SK-N-SH (cell line): ENCODE results near the gene MED27. TPM values are rescaled to one million over a fixed set of nuclear protein-coding genes. Genes with fewer than 3 reads are reported as not detected.

Experiments
- CTCF ChIA-PET: fragments of 300-600, 350-600 bp; formaldehyde crosslinking; extraction: SDS; loops from one replicate; lab custom pipeline; 2021; lab: Yijun Ruan, JAX
- POLR2A ChIA-PET: fragments of 350-600 bp; sonication (Branson Sonifier 250); formaldehyde crosslinking; extraction: SDS; loops from one replicate; lab custom pipeline; 2020; ENCODE audit warnings: antibody characterized with exemption, inconsistent platforms; lab: Yijun Ruan, JAX
- DNase-seq: peaks from one replicate; pipeline ENCODE4 v3.0.0; 2012
- H2AFZ ChIP-seq: fragments of 200-600 bp; sonication (generic); 2 replicates; pipeline ENCODE4 v1.8.1; 2016; ENCODE audit warnings: antibody characterized with exemption, mild to moderate bottlenecking, low read depth
- H3F3A ChIP-seq: fragments of 200-600 bp; sonication (generic); replicated peaks from 2 replicates; pipeline ENCODE3; 2016; ENCODE audit warnings: antibody characterized with exemption, mild to moderate bottlenecking; ENCODE audit not compliant: insufficient read depth
- H3K27ac ChIP-seq, 2 experiments: fragments of 200-500 bp in 1 of 2; fragments of 200-600 bp in 1 of 2; sonication (Bioruptor generic) in 1 of 2; sonication (generic), shearing (Covaris generic) in 1 of 2; 2 replicates each; pipeline versions ENCODE4 v1.5.1 to v1.6.1; 2014 to 2016; ENCODE audit warnings: low read depth in 2 of 2, inconsistent platforms in 1 of 2, low read length in 1 of 2, mild to moderate bottlenecking in 1 of 2, mixed read lengths in 1 of 2
- H3K27me3 ChIP-seq: fragments of 200-600 bp; sonication (generic), shearing (Covaris generic); 2 replicates; pipeline ENCODE4 v1.6.1; 2016; ENCODE audit warnings: mixed run types; ENCODE audit not compliant: insufficient read depth
- H3K36me3 ChIP-seq, 2 experiments: fragments of 200-500 bp in 1 of 2; fragments of 200-600 bp in 1 of 2; sonication (Bioruptor generic) in 1 of 2; sonication (generic) in 1 of 2; replicated peaks in 1 of 2; 2 replicates each; pipeline versions ENCODE3 to v1.5.1; 2014 to 2016; ENCODE audit warnings: low read length in 1 of 2, mild to moderate bottlenecking in 1 of 2; ENCODE audit not compliant: insufficient read depth in 2 of 2, control insufficient read depth in 1 of 2
- H3K4me1 ChIP-seq, 2 experiments: fragments of 200-500 bp in 1 of 2; fragments of 200-600 bp in 1 of 2; sonication (Bioruptor generic) in 1 of 2; sonication (generic), shearing (Covaris generic) in 1 of 2; 2 replicates each; pipeline versions ENCODE4 v1.5.1 to v1.6.1; 2014 to 2016; ENCODE audit warnings: low read depth in 1 of 2, low read length in 1 of 2, mixed run types in 1 of 2; ENCODE audit not compliant: insufficient read depth in 2 of 2, control insufficient read depth in 1 of 2
- H3K4me2 ChIP-seq: fragments of 200-600 bp; sonication (generic), shearing (Covaris generic); 2 replicates; pipeline ENCODE4 v1.6.1; 2017; ENCODE audit warnings: mixed run types
- H3K4me3 ChIP-seq, 2 experiments: fragments of 200-500 bp in 1 of 2; fragments of 200-600 bp in 1 of 2; sonication (Bioruptor generic) in 1 of 2; sonication (generic), shearing (Covaris generic) in 1 of 2; 2 replicates each; pipeline versions ENCODE4 v1.5.1 to v1.8.1; 2014 to 2016; ENCODE audit warnings: low read depth in 2 of 2, inconsistent platforms in 1 of 2, low read length in 1 of 2, mild to moderate bottlenecking in 1 of 2, mixed read lengths in 1 of 2, moderate library complexity in 1 of 2
- H3K79me2 ChIP-seq: fragments of 200-600 bp; sonication (generic); 2 replicates; pipeline ENCODE4 v1.8.1; 2017; ENCODE audit warnings: mild to moderate bottlenecking; ENCODE audit not compliant: insufficient read depth
- H3K9ac ChIP-seq: fragments of 200-600 bp; sonication (generic); 2 replicates; pipeline ENCODE4 v1.6.1; 2017; ENCODE audit warnings: mixed run types
- H3K9me2 ChIP-seq: fragments of 200-600 bp; sonication (generic); 2 replicates; pipeline ENCODE4 v1.6.1; 2017; ENCODE audit warnings: mixed run types
- H3K9me3 ChIP-seq: fragments of 200-600 bp; sonication (generic); 2 replicates; pipeline ENCODE4 v1.6.1; 2017; ENCODE audit warnings: mixed run types, mild to moderate bottlenecking, moderate library complexity
- H4K20me1 ChIP-seq: fragments of 200-600 bp; sonication (generic); 2 replicates; pipeline ENCODE4 v1.6.1; 2017; ENCODE audit warnings: mild to moderate bottlenecking, mixed run types; ENCODE audit not compliant: insufficient read depth
- CHD2 ChIP-seq: fragments of 150-350 bp; IDR thresholded peaks from 2 replicates; pipeline ENCODE4 v1.6.1; 2018; ENCODE audit warnings: low read length; ENCODE audit not compliant: partially characterized antibody
- ELF1 ChIP-seq: IDR thresholded peaks from 2 replicates; pipeline ENCODE4 v1.4.0; 2012
- EP300 ChIP-seq, 2 experiments: IDR thresholded peaks; 2 replicates each; pipeline versions ENCODE4 v1.4.0 to v1.6.1; 2012; ENCODE audit warnings: borderline replicate concordance in 1 of 2, low read depth in 1 of 2, low read length in 1 of 2
- FOXJ3 ChIP-seq: sonication (generic); formaldehyde crosslinking; IDR thresholded peaks from 2 replicates; pipeline ENCODE4 v1.5.1; 2020; ENCODE audit warnings: mild to moderate bottlenecking, missing genetic modification reagents
- FOXM1 ChIP-seq: IDR thresholded peaks from 2 replicates; pipeline ENCODE4 v1.4.0; 2012; ENCODE audit warnings: low read depth, mild to moderate bottlenecking
- GATA2 ChIP-seq: sonication (generic); formaldehyde crosslinking; IDR thresholded peaks from 2 replicates; pipeline ENCODE4 v1.5.0; 2020; ENCODE audit warnings: mild to moderate bottlenecking, missing genetic modification reagents
- JUND ChIP-seq: IDR thresholded peaks from 2 replicates; pipeline ENCODE4 v1.4.0; 2012
- MEF2A ChIP-seq: IDR thresholded peaks from 2 replicates; pipeline ENCODE4 v1.4.0; 2012; ENCODE audit warnings: low read depth, borderline replicate concordance
- MXI1 ChIP-seq: IDR thresholded peaks from 2 replicates; pipeline ENCODE4 v1.6.1; 2012; ENCODE audit warnings: mild to moderate bottlenecking, low read depth, low read length, improper control_type of control experiment
- RCOR1 ChIP-seq: fragments of 150-350 bp; IDR thresholded peaks from 2 replicates; pipeline ENCODE4 v1.6.1; 2017; ENCODE audit warnings: antibody characterized with exemption, low read length
- SMC3 ChIP-seq: IDR thresholded peaks from 2 replicates; pipeline ENCODE4 v1.6.1; 2012; ENCODE audit warnings: low read depth, low read length, improper control_type of control experiment
- TCF12 ChIP-seq: IDR thresholded peaks from 2 replicates; pipeline ENCODE4 v1.4.0; 2012
- TEAD4 ChIP-seq: IDR thresholded peaks from 2 replicates; pipeline ENCODE4 v1.4.0; 2012; ENCODE audit warnings: mild to moderate bottlenecking, borderline replicate concordance; ENCODE audit not compliant: insufficient read depth
- YY1 ChIP-seq: IDR thresholded peaks from 2 replicates; pipeline ENCODE4 v1.4.0; 2012; ENCODE audit warnings: low read depth, mild to moderate bottlenecking
- WGBS: methylation state at CpG from one replicate; pipeline ENCODE4 v1.1.6; 2017; ENCODE audit warnings: low lambda C conversion rate; 5-methylcytosine and 5-hydroxymethylcytosine counted together
- polyA plus RNA-seq, 3 experiments: library from polyadenylated mRNA; depleted of rRNA; stranded (reverse); fragments of >200 nt; gene quantifications; 2 replicates each; pipeline ENCODE4 v1.2.3, GENCODE V29; 2012
- TF ChIP-seq, protein P1 (sequence below): IDR thresholded peaks from 2 replicates; pipeline ENCODE4 v1.4.0; 2012; ENCODE audit warnings: low read depth, borderline replicate concordance
- TF ChIP-seq, protein P2 (sequence below): IDR thresholded peaks from 2 replicates; pipeline ENCODE4 v1.4.0; 2012; ENCODE audit warnings: low read depth, borderline replicate concordance
- TF ChIP-seq, protein P3 (sequence below): IDR thresholded peaks from 2 replicates; pipeline ENCODE4 v1.4.0; 2012; ENCODE audit warnings: low read depth

Gene MED27
- polyA plus RNA-seq, 1 of the 3 experiments (the other 2 are of a cell fraction): 35.0 TPM

GRCh38 chr9:131851414-131851813, 228.3 kb downstream of the MED27 start (continued):
- TF ChIP-seq, protein P1, sequence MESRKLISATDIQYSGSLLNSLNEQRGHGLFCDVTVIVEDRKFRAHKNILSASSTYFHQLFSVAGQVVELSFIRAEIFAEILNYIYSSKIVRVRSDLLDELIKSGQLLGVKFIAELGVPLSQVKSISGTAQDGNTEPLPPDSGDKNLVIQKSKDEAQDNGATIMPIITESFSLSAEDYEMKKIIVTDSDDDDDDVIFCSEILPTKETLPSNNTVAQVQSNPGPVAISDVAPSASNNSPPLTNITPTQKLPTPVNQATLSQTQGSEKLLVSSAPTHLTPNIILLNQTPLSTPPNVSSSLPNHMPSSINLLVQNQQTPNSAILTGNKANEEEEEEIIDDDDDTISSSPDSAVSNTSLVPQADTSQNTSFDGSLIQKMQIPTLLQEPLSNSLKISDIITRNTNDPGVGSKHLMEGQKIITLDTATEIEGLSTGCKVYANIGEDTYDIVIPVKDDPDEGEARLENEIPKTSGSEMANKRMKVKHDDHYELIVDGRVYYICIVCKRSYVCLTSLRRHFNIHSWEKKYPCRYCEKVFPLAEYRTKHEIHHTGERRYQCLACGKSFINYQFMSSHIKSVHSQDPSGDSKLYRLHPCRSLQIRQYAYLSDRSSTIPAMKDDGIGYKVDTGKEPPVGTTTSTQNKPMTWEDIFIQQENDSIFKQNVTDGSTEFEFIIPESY: no peak
- TF ChIP-seq YY1: no peak

DNA sequence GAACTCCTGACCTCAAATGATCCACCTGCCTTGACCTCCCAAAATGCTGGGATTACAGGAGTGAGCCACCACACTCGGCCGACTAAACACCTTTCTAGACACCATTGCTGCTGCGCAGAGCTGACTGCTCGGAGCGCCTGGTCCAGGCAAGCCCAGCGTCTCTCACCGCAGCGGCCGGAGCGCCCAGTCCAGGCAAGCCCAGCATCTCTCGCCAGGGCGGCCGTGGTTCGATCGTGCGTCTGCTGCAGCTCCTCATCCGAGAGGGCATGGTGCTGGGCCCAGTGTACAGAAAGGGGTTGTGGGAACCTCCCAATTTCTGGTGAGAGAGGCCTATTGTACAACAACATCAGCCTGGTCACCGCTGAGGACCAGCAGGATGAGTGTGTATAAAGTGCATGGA, 230.3 kb downstream of the MED27 start:
- Histone ChIP-seq H3K4me2 (no peak overlapping the region), H3K9me2 (no peaks in the 10 kb centered on the region), H3F3A (no peaks in the 10 kb centered on the region), H3K4me1 (no peaks in the 10 kb centered on the region), H3K36me3 (no peaks in the 10 kb centered on the region), H3K27ac (no peak overlapping the region), H3K9me3 (no peaks in the 10 kb centered on the region), H4K20me1 (no peaks in the 10 kb centered on the region), H2AFZ (no peak overlapping the region), H3K79me2 (no peaks in the 10 kb centered on the region), H3K4me3 (no peak overlapping the region), H3K27me3 (no peaks in the 10 kb centered on the region), H3K9ac (no peak overlapping the region)
- 89% methylated on average over 12 of the region's 18 CpGs for WGBS
- ChIA-PET CTCF (interaction anchor here (0.9 to 1.4 kb wide), 2 partner anchors 15 to 410 kb away, joined by 3 to 4 read pairs; no protein-coding TSS in a partner anchor), POLR2A (no interaction called here)
- no peak for DNase-seq
- no peak for TF ChIP-seq FOXM1

DNA sequence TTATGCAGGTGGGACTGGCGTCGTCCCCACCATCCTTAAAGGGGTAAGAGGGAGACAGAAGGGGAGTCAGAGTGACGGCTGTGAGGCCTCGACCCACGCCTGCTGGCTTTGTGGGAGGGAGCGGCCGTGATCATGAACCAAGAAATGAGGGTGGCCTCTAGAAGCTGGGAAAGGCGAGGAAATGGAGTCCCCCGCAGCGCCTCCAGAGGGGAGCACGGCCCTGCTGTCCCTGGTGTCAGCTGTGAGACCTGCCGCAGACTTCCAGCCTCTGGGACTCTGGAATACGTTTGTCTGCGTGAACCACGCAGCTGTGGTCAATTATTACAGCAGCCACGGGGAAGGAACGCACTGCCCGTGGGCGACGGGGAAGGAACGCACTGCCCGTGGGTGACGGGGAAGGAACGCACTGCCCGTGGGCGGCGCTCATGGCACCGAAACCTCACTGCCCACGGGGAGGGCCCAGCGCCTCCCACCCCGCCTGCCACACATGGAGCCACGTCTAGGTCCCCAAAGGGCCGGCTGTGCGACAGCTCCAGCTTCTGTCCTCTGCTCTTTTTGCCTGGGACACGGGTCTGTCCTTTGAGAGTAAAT, 231.0 kb downstream of the MED27 start:
- CTCF ChIA-PET: interaction anchor here (0.7 to 1.4 kb wide), 3 partner anchors 14 to 411 kb away, joined by 3 to 4 read pairs (median 3); no protein-coding TSS in a partner anchor
- TF ChIP-seq, protein P2, sequence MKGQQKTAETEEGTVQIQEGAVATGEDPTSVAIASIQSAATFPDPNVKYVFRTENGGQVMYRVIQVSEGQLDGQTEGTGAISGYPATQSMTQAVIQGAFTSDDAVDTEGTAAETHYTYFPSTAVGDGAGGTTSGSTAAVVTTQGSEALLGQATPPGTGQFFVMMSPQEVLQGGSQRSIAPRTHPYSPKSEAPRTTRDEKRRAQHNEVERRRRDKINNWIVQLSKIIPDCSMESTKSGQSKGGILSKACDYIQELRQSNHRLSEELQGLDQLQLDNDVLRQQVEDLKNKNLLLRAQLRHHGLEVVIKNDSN: no peak
- TF ChIP-seq FOXJ3: no peak
- no peak for TF ChIP-seq ELF1
- TF ChIP-seq, protein P3, sequence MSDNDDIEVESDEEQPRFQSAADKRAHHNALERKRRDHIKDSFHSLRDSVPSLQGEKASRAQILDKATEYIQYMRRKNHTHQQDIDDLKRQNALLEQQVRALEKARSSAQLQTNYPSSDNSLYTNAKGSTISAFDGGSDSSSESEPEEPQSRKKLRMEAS: no peak
- TF ChIP-seq, protein P1: no peak
- TF ChIP-seq JUND: no peak
- TF ChIP-seq GATA2 (CRISPR knock-in tag): no peak
- TF ChIP-seq CHD2: no peak
- TF ChIP-seq TCF12: no peak
- no peak for TF ChIP-seq YY1
- TF ChIP-seq RCOR1: no peak
- TF ChIP-seq FOXM1: no peak
- no peak for TF ChIP-seq TEAD4
- TF ChIP-seq MEF2A: no peak
- TF ChIP-seq EP300 (IDR thresholded peaks at IDR 0.05; ENCODE audit: borderline replicate concordance in 1 of 2, low read depth in 1 of 2, low read length in 1 of 2): no peak
- TF ChIP-seq SMC3: no peak
- no peak for TF ChIP-seq MXI1

More for the DNA sequence above, 231.0 kb downstream of the MED27 start:
- H3K4me1 ChIP-seq: no peaks in the 10 kb centered on the region
- no peak overlapping the region for H3K4me3 ChIP-seq
- H3F3A ChIP-seq: no peaks in the 10 kb centered on the region
- no peaks in the 10 kb centered on the region for H3K9me3 ChIP-seq
- no peak overlapping the region for H3K4me2 ChIP-seq
- H3K27me3 ChIP-seq: no peaks in the 10 kb centered on the region
- no peak overlapping the region for H3K27ac ChIP-seq
- no peaks in the 10 kb centered on the region for H3K9me2 ChIP-seq
- POLR2A ChIA-PET: no interaction called here
- WGBS: 77% methylated on average over 28 of the region's 35 CpGs
- no peaks in the 10 kb centered on the region for H3K79me2 ChIP-seq
- no peaks in the 10 kb centered on the region for H4K20me1 ChIP-seq
- no peak overlapping the region for H2AFZ ChIP-seq
- DNase-seq: no peak
- no peaks in the 10 kb centered on the region for H3K36me3 ChIP-seq
- H3K9ac ChIP-seq: no peak overlapping the region
